A673 (cell line): ENCODE measurements around the gene IGLON5. TPM values are rescaled to one million over a fixed set of nuclear protein-coding genes. Genes with fewer than 3 reads are reported as not detected.

Experiments used
- BruUV-seq: library from RNA; stranded (reverse); fragments of 400-500 nt; replicated peaks from 2 replicates; lab custom pipeline; 2021; lab: Mats Ljungman, UMichigan
- CTCF ChIA-PET: fragments of 300-600 bp; sonication (Branson Sonifier 250); formaldehyde crosslinking; loops from one replicate; lab custom pipeline; 2022; ENCODE audit warnings: antibody characterized with exemption; lab: Charles Lee
- POLR2A ChIA-PET: fragments of 300-600 bp; sonication (Branson Sonifier 250); formaldehyde crosslinking; loops from one replicate; lab custom pipeline; 2022; ENCODE audit warnings: antibody characterized with exemption; ENCODE audit not compliant: low non-redundant PET; lab: Charles Lee
- DNase-seq: peaks from one replicate; pipeline ENCODE4 v3.0.0-alpha.2; 2015; ENCODE audit warnings: low spot score
- H3K27ac ChIP-seq: fragments of 200-600 bp; sonication (generic); 2 replicates; pipeline ENCODE4 v1.5.1; 2016; ENCODE audit warnings: mixed run types, low read depth, mild to moderate bottlenecking, mixed read lengths, antibody characterized with exemption, low read length; ENCODE audit not compliant: poor library complexity, severe bottlenecking
- H3K27me3 ChIP-seq: fragments of 200-600 bp; sonication (generic); replicated peaks from 2 replicates; pipeline ENCODE4 v1.6.1; 2017; ENCODE audit warnings: mixed run types, low read depth, mild to moderate bottlenecking, mixed read lengths, antibody characterized with exemption, low read length; ENCODE audit not compliant: insufficient read depth, poor library complexity
- H3K36me3 ChIP-seq: fragments of 200-600 bp; sonication (generic); 2 replicates; pipeline ENCODE4 v1.6.1; 2016; ENCODE audit warnings: mixed run types, mild to moderate bottlenecking, mixed read lengths, antibody characterized with exemption, low read length; ENCODE audit not compliant: insufficient read depth, poor library complexity, severe bottlenecking
- H3K4me1 ChIP-seq: fragments of 200-600 bp; sonication (generic); 2 replicates; pipeline ENCODE4 v1.6.1; 2017; ENCODE audit warnings: mixed run types, mild to moderate bottlenecking, mixed read lengths, antibody characterized with exemption, low read length; ENCODE audit not compliant: insufficient read depth, poor library complexity, severe bottlenecking
- H3K4me3 ChIP-seq: fragments of 200-600 bp; sonication (generic); 2 replicates; pipeline ENCODE4 v1.5.1; 2016; ENCODE audit warnings: low read depth, mixed run types, mild to moderate bottlenecking, mixed read lengths, low read length; ENCODE audit not compliant: poor library complexity, severe bottlenecking
- H3K9me3 ChIP-seq: fragments of 200-600 bp; sonication (generic); 2 replicates; pipeline ENCODE4 v1.6.1; 2016; ENCODE audit warnings: mixed run types, low read depth, mild to moderate bottlenecking, mixed read lengths, antibody characterized with exemption, low read length; ENCODE audit not compliant: poor library complexity, severe bottlenecking
- CTCF ChIP-seq: fragments of 300-800, 200-600 bp; sonication (generic); conservative IDR thresholded peaks from 2 replicates; pipeline ENCODE4 v1.5.1; 2017; ENCODE audit warnings: low read depth, mild to moderate bottlenecking, antibody characterized with exemption, low read length, moderate library complexity, mixed read lengths
- EZH2 ChIP-seq: fragments of 200-600 bp; sonication (generic); IDR thresholded peaks from 2 replicates; pipeline ENCODE4 v1.6.1; 2017; ENCODE audit warnings: borderline replicate concordance, low read depth, mild to moderate bottlenecking, mixed read lengths, antibody characterized with exemption, low read length; ENCODE audit not compliant: poor library complexity, severe bottlenecking
- intact Hi-C: fragments of 100-400 bp; cut with micrococcal nuclease; formaldehyde crosslinking; loops from one replicate; pipeline ENCODE4 v1.10.0; 2022; ENCODE audit not compliant: unreplicated experiment
- total RNA-seq: library from RNA; stranded (reverse); gene quantifications from 2 replicates; pipeline ENCODE4 v1.2.3, GENCODE V29; 2021

Gene IGLON5
- total RNA-seq, 1 experiment from 2014 or later = 0.39 TPM

- no peak overlapping the region for H3K27ac ChIP-seq
- POLR2A ChIA-PET = no interaction called here
- TF ChIP-seq CTCF (no peak), EZH2 (no peak)
- H3K4me3 ChIP-seq = no peak overlapping the region
- H3K4me1 ChIP-seq = no peaks in the 10 kb centered on the region
- H3K9me3 ChIP-seq = no peaks in the 10 kb centered on the region
- no peak for DNase-seq
- intact Hi-C loops = no loop called here
- H3K36me3 ChIP-seq = no peaks in the 10 kb centered on the region
- H3K27me3 ChIP-seq = peaks cover 24% of the 10 kb centered on the region
- CTCF ChIA-PET = no interaction called here
- no TSS peak for BruUV-seq
Measured at GRCh38 chr19:51282335-51282734, 29.1 kb upstream of the IGLON5 start.

- Histone ChIP-seq H3K27ac (no peak overlapping the region), H3K4me3 (no peak overlapping the region), H3K36me3 (no peaks in the 10 kb centered on the region), H3K4me1 (no peaks in the 10 kb centered on the region), H3K27me3 (peaks cover 37% of the 10 kb centered on the region), H3K9me3 (no peaks in the 10 kb centered on the region)
- TF ChIP-seq CTCF (no peak), EZH2 (no peak)
- POLR2A ChIA-PET = no interaction called here
- no peak for DNase-seq
- intact Hi-C loops = no loop called here
- BruUV-seq = no TSS peak
- CTCF ChIA-PET = no interaction called here
Measured at GRCh38 chr19:51285682-51286081, 25.8 kb upstream of the IGLON5 start.

GRCh38 chr19:51289635-51290034, 21.8 kb upstream of the IGLON5 start:
- ChIA-PET CTCF (no interaction called here), POLR2A (no interaction called here)
- no TSS peak for BruUV-seq
- no peak overlapping the region for H3K27ac ChIP-seq
- no peak overlapping the region for H3K4me3 ChIP-seq
- H3K9me3 ChIP-seq = no peaks in the 10 kb centered on the region
- peaks cover 37% of the 10 kb centered on the region for H3K27me3 ChIP-seq
- H3K4me1 ChIP-seq = no peaks in the 10 kb centered on the region
- no peak for TF ChIP-seq EZH2
- TF ChIP-seq CTCF = no peak
- H3K36me3 ChIP-seq = no peaks in the 10 kb centered on the region
- no peak for DNase-seq
- intact Hi-C loops = no loop called here
